IPS-18c (cell line): ENCODE results near the gene EIF3C.
"Not testable (repeated sequence)": the region's sequence is repeated elsewhere in the genome, so short reads cannot be mapped to it uniquely, and the experiment has no call there.

Experiments used
- H3K4me3 ChIP-seq: 2 replicates; pipeline ENCODE4 v1.7.0; 2013; ENCODE audit warnings: low read depth, mild to moderate bottlenecking, low read length, moderate library complexity; ENCODE audit not compliant: insufficient read depth
- H3K9me3 ChIP-seq: one replicate; pipeline ENCODE4 v1.6.1; 2013; ENCODE audit warnings: mild to moderate bottlenecking, low read length, moderate library complexity; ENCODE audit not compliant: control insufficient read depth, insufficient read depth

Gene EIF3C

DNA sequence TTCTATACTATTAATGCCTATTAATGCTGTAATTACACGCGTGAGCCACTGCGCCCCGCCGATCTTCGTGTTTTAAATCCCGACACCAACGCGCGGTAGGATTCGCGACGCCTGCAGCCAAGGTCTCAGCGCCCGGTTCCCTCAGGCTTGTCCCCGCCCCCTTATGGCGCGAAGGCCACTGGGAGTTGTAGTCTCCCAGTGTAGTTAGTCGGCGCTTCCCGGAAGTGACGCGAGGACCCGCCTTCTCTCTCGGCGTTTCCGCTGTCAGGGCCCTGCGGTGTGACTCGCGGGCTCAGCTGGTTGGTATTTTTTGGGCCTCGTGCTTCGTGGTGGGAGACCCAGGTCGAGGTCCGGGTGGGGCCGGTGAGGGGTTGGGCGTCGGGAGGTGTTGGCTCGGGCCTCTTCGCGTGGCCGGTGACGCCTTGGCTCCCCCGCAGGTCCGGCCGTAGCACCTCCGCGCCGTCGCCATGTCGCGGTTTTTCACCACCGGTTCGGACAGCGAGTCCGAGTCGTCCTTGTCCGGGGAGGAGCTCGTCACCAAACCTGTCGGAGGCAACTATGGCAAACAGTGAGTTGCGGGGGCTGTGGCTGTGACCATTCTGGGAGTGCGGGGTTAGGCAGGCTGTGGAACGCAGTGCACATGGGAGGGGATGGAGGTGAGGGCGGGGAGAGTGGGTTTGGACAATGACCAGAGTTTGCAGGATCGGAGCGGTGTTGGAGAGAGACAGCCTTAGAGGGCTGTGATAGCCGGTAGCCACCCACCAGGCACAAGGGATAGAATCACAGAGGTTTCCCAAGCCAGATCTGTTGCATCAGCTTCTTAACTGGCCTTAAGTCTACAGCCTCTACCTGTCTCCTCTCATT, at the start of gene EIF3C:
EIF3C (plus strand) TSS at position 245 of the 864 bp plus-strand sequence; CDS start at position 468, 223 bp downstream.
- not testable (repeated sequence) for H3K9me3 ChIP-seq, H3K4me3 ChIP-seq

- H3K4me3 ChIP-seq, H3K9me3 ChIP-seq: not testable (repeated sequence)
Measured at GRCh38 chr16:28666264-28666663, 45.0 kb upstream of the EIF3C start.

- not testable (repeated sequence) for H3K4me3 ChIP-seq, H3K9me3 ChIP-seq
Measured at GRCh38 chr16:28667480-28667879, 43.8 kb upstream of the EIF3C start.

DNA sequence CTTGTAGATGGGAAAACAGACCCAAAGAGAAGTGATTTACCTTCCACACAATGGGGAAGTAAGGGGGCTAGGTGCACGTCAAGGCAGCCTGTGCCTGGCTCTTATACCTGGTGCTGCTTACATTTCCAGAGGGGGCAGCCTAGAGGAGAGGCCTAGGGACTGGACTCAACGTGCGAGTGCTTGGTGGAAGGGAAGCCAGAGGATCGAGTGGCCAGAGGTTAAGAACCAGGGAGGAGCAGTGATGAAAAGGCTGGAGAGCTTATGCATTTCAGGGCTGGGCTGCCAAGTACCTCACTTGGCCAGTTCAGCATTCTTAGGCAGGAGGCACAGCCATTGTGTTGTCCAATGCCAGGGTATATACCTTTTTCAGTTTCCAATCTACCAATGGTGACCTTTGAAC, 43.1 kb upstream of the EIF3C start:
- not testable (repeated sequence) for H3K4me3 ChIP-seq, H3K9me3 ChIP-seq

- not testable (repeated sequence) for H3K9me3 ChIP-seq, H3K4me3 ChIP-seq
Measured at GRCh38 chr16:28688327-28688952, 22.8 kb upstream of the EIF3C start.

DNA sequence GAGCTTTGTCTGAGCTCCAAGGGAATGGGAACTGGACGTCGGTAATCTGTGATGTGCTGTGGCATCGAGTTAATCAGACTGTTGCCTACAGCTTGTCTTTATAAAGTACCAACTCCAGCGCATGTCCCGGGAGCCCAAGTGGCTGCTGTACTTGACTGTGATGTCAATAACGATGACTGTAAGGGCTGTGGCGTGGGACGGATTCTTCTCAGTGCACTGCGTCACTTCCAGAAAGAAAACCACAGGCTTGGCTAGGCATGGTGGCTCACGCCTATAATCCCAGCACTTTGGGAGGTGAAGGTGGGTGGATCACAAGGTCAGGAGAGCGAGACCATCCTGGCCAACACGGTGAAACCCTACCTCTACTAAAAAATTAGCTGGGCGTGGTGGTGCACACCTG, 21.8 kb upstream of the EIF3C start:
- not testable (repeated sequence) for H3K4me3 ChIP-seq, H3K9me3 ChIP-seq

- H3K4me3 ChIP-seq, H3K9me3 ChIP-seq: not testable (repeated sequence)
Measured at GRCh38 chr16:28691722-28692121, 19.5 kb upstream of the EIF3C start.

GRCh38 chr16:28693257-28693950, 17.9 kb upstream of the EIF3C start:
- not testable (repeated sequence) for H3K4me3 ChIP-seq

GRCh38 chr16:28699792-28700191, 11.5 kb upstream of the EIF3C start:
- not testable (repeated sequence) for H3K9me3 ChIP-seq, H3K4me3 ChIP-seq

More at GRCh38 chr16:28693257-28693950, 17.9 kb upstream of the EIF3C start:
- not testable (repeated sequence) for H3K9me3 ChIP-seq

GRCh38 chr16:28700349-28700748, 10.9 kb upstream of the EIF3C start:
- H3K9me3 ChIP-seq, H3K4me3 ChIP-seq: not testable (repeated sequence)

GRCh38 chr16:28701384-28701783, 9.9 kb upstream of the EIF3C start:
- not testable (repeated sequence) for H3K9me3 ChIP-seq, H3K4me3 ChIP-seq

DNA sequence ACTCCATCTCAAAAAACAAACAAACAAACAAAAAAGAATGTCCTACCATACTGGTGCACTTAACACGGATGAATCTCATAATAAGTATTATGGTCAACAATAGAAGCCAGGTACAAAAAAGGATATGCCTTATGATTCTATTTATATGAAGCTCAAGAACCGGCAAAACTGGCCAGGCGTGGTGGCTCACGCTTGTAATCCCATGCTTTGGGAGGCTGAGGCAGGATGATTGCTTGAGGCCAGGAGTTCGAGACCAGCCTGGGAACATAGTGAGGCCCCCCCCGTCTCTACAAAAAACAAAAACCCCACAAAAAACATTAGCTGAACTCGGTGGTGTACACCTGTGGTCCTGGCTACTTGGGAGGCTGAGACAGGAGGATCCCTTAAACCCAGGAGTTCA, 7.0 kb upstream of the EIF3C start:
- H3K4me3 ChIP-seq, H3K9me3 ChIP-seq: not testable (repeated sequence)

- H3K9me3 ChIP-seq, H3K4me3 ChIP-seq: not testable (repeated sequence)
Measured at GRCh38 chr16:28722852-28723650, 11.8 kb downstream of the EIF3C start.

- not testable (repeated sequence) for H3K9me3 ChIP-seq, H3K4me3 ChIP-seq
Measured at GRCh38 chr16:28731253-28731652, 20.0 kb downstream of the EIF3C start.

GRCh38 chr16:28732455-28733124, 21.3 kb downstream of the EIF3C start:
- H3K9me3 ChIP-seq, H3K4me3 ChIP-seq: not testable (repeated sequence)

- H3K9me3 ChIP-seq, H3K4me3 ChIP-seq: not testable (repeated sequence)
Measured at GRCh38 chr16:28739787-28740186, 28.5 kb downstream of the EIF3C start.

- H3K9me3 ChIP-seq, H3K4me3 ChIP-seq: not testable (repeated sequence)
Measured at GRCh38 chr16:28740631-28741030, 29.4 kb downstream of the EIF3C start.
